ENCODE results near the gene INO80D.
"Not testable (repeated sequence)": the region's sequence is repeated elsewhere in the genome, so short reads cannot be mapped to it uniquely, and the experiment has no call there.

INO80D gene

GRCh38 chr2:206085742-206086445 is at the start of gene INO80D:
INO80D (minus strand) TSS chr2:206086174; CDS start chr2:206063016, 23,158 bp downstream.
- peak; percentile 75 for DNase-seq

GRCh38 chr2:206127656-206128055 is 41.7 kb upstream of the INO80D start:
- no peak for DNase-seq

- DNase-seq = no peak
These were observed 39.9 kb upstream of the INO80D start for GRCh38 chr2:206125901-206126300.

- DNase-seq = not testable (repeated sequence)
These were observed 36.6 kb upstream of the INO80D start for GRCh38 chr2:206122569-206122968.

- DNase-seq = no peak
These were observed 30.3 kb upstream of the INO80D start for GRCh38 chr2:206116278-206116677.

- no peak for DNase-seq
These were observed 29.1 kb upstream of the INO80D start for GRCh38 chr2:206115026-206115578.

GRCh38 chr2:206112846-206113547 is 27.0 kb upstream of the INO80D start:
- no peak for DNase-seq

GRCh38 chr2:206112108-206112507 is 26.1 kb upstream of the INO80D start:
- DNase-seq = no peak

GRCh38 chr2:206108713-206109112 is 22.7 kb upstream of the INO80D start:
- DNase-seq = no peak

GRCh38 chr2:206105541-206105940 is 19.6 kb upstream of the INO80D start:
- no peak for DNase-seq

GRCh38 chr2:206105038-206105437 is 19.1 kb upstream of the INO80D start:
- DNase-seq = no peak

GRCh38 chr2:206098872-206099271 is 12.9 kb upstream of the INO80D start:
- not testable (repeated sequence) for DNase-seq

GRCh38 chr2:206098471-206098870 is 12.5 kb upstream of the INO80D start:
- DNase-seq = no peak

- no peak for DNase-seq
These were observed 10.9 kb upstream of the INO80D start for GRCh38 chr2:206096876-206097275.

- DNase-seq = no peak
These were observed 9.8 kb upstream of the INO80D start for GRCh38 chr2:206095536-206096332.

- no peak for DNase-seq
These were observed 6.3 kb upstream of the INO80D start for GRCh38 chr2:206092297-206092696.

GRCh38 chr2:206088248-206088647 is 2.3 kb upstream of the INO80D start:
- no peak for DNase-seq

GRCh38 chr2:206086716-206087350 is 859 bp upstream of the INO80D start:
- DNase-seq = no peak

- no peak for DNase-seq
These were observed 868 bp downstream of the INO80D start for GRCh38 chr2:206084870-206085741.

GRCh38 chr2:206084439-206084869 is 1.5 kb downstream of the INO80D start:
- peak; percentile 26 for DNase-seq

- DNase-seq = peak; percentile 21
These were observed 2.2 kb downstream of the INO80D start for GRCh38 chr2:206083602-206084438.
